Fibroblast of skin of back (primary cell): ENCODE data around the gene ABCB9. TPM values are rescaled to one million over a fixed set of nuclear protein-coding genes. Genes with fewer than 3 reads are reported as not detected.
"Not testable (repeated sequence)": the region's sequence is repeated elsewhere in the genome, so short reads cannot be mapped to it uniquely, and the experiment has no call there.

Source experiments
- DNase-seq: peaks from one replicate; pipeline ENCODE4 v3.0.0-alpha.2; 2013
- polyA plus RNA-seq, 2 experiments: library from polyadenylated mRNA; unstranded; fragments of 120-200 nt; gene quantifications; one replicate each; pipeline ENCODE4 v1.2.1, GENCODE V29; 2013; ENCODE audit not compliant: insufficient read length in 2 of 2

ABCB9 gene
- polyA plus RNA-seq (2013, experiment 1 of 2; ENCODE audit: insufficient read length) = 7.1 TPM
- 5.7 TPM for polyA plus RNA-seq (2013, experiment 2 of 2; ENCODE audit: insufficient read length)

- peak; percentile 90 for DNase-seq
These were observed at the start of gene ABCB9 for GRCh38 chr12:122965851-122966742. Gene ABCB9, minus strand, starts transcription at chr12:122966463. Its CDS starts 6,228 bp downstream, at chr12:122960235.

GRCh38 chr12:123014473-123014872 is 48.2 kb upstream of the ABCB9 start:
- DNase-seq = not testable (repeated sequence)

GRCh38 chr12:123013185-123014095 is 47.2 kb upstream of the ABCB9 start:
- no peak for DNase-seq

- no peak for DNase-seq
These were observed 45.4 kb upstream of the ABCB9 start for GRCh38 chr12:123011701-123012100.

GRCh38 chr12:123010681-123011080 is 44.4 kb upstream of the ABCB9 start:
- DNase-seq = no peak

- DNase-seq = no peak
These were observed 43.8 kb upstream of the ABCB9 start for GRCh38 chr12:123010110-123010509.

- DNase-seq = peak; percentile 54
These were observed 40.7 kb upstream of the ABCB9 start for GRCh38 chr12:123006977-123007376.

GRCh38 chr12:123005081-123005626 is 38.9 kb upstream of the ABCB9 start:
- DNase-seq = no peak

- no peak for DNase-seq
These were observed 38.0 kb upstream of the ABCB9 start for GRCh38 chr12:123004287-123004686.

GRCh38 chr12:123003257-123003656 is 37.0 kb upstream of the ABCB9 start:
- no peak for DNase-seq

- DNase-seq = no peak
These were observed 35.2 kb upstream of the ABCB9 start for GRCh38 chr12:123001464-123001863.

GRCh38 chr12:123000578-123000977 is 34.3 kb upstream of the ABCB9 start:
- DNase-seq = no peak

GRCh38 chr12:122999986-123000420 is 33.7 kb upstream of the ABCB9 start:
- no peak for DNase-seq

- DNase-seq = no peak
These were observed 33.1 kb upstream of the ABCB9 start for GRCh38 chr12:122999196-122999946.

GRCh38 chr12:122998316-122998715 is 32.1 kb upstream of the ABCB9 start:
- DNase-seq = no peak

- DNase-seq = no peak
These were observed 31.3 kb upstream of the ABCB9 start for GRCh38 chr12:122997343-122998250.

- no peak for DNase-seq
These were observed 30.5 kb upstream of the ABCB9 start for GRCh38 chr12:122996621-122997342.

GRCh38 chr12:122996188-122996601 is 29.9 kb upstream of the ABCB9 start:
- no peak for DNase-seq

- no peak for DNase-seq
These were observed 29.4 kb upstream of the ABCB9 start for GRCh38 chr12:122995503-122996187.
